Peyer's patch (tissue), 4 donors: Measurements from ENCODE around the gene LUC7L. TPM values are rescaled to one million over a fixed set of nuclear protein-coding genes. Genes with fewer than 3 reads are reported as not detected.

ENCODE experiments used
- DNase-seq, 3 donors: peaks; one replicate each; pipeline ENCODE4 v3.0.0-alpha.2; 2017 to 2019
- H3K27ac ChIP-seq, 4 donors: fragments of 200-600 bp; sonication (generic); one replicate each; pipeline ENCODE4 v1.5.1; 2016 to 2019
- H3K27me3 ChIP-seq, 2 donors: fragments of 200-600 bp; sonication (generic); one replicate each; pipeline ENCODE4 v1.5.1; 2019
- H3K36me3 ChIP-seq, 3 donors: fragments of 200-600 bp; sonication (generic); one replicate each; pipeline ENCODE4 v1.5.1; 2016 to 2019
- H3K4me1 ChIP-seq, 4 donors: fragments of 200-600 bp; sonication (generic); one replicate each; pipeline ENCODE4 v1.5.1; 2016 to 2019
- H3K4me3 ChIP-seq, 4 donors: fragments of 200-600 bp; sonication (generic); 1 replicate in 3 of 4; 2 replicates in 1 of 4; pipeline ENCODE4 v1.5.1; 2016 to 2019; ENCODE audit warnings: mild to moderate bottlenecking in 1 of 4
- H3K9me3 ChIP-seq, 4 donors: fragments of 200-600 bp; sonication (generic); one replicate each; pipeline ENCODE4 v1.5.1; 2016 to 2019; ENCODE audit warnings: mild to moderate bottlenecking in 1 of 4
- POLR2A ChIP-seq, 2 donors: fragments of 450-650 bp; IDR thresholded peaks; one replicate each; pipeline ENCODE4 v1.5.1; 2017; ENCODE audit warnings: antibody characterized with exemption in 2 of 2, mild to moderate bottlenecking in 2 of 2, moderate library complexity in 2 of 2
- total RNA-seq, 4 donors: library from RNA; depleted of rRNA; stranded (reverse); fragments of >200 nt; gene quantifications; one replicate each; pipeline ENCODE4 v1.1.0, GENCODE V29; 2016
- TF ChIP-seq, protein P1 (sequence below), 6 experiments: fragments of 450-650 bp in 4 of 6; fragments of 200-600 bp in 2 of 6; sonication (generic) in 1 of 6; IDR thresholded peaks; one replicate each; pipeline ENCODE4 v1.5.1; 2017 to 2019; ENCODE audit warnings: antibody characterized with exemption in 6 of 6, mild to moderate bottlenecking in 3 of 6, moderate library complexity in 1 of 6

LUC7L gene
- total RNA-seq, 4 donors from 2014 or later, result 87.6 to 440 (median 156) TPM

DNA sequence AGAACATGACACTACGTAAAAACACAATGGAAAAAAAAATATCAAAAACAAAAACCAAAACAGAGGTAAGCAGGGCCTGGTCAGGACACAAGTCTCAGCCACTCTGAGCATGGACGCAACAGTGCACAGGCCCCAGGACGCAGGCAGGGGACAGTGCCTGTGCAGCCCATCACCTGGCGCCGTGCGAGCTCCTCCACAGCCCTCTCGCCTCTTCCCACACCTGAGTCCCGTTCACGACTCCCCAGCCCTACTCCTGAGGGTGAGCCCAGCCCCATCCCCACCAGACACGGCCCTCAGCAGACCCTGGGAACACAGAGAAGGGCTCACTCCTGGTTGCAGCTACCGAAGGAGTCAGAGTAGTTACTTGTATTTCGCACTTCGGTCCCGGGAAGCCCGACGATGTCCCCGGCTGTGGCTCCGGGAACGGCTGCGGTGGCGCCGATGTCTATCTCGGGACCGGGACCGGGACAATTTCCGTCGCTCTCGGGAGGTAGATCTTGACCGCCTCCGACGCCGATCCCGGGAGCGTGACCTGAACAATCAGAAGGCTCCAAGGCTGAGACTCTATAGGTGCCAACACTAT is 39.6 kb downstream of the LUC7L start:
- H3K27me3 ChIP-seq, result no peaks in the 10 kb centered on the region
- H3K4me3 ChIP-seq, result no peak overlapping the region
- TF ChIP-seq, protein P1, sequence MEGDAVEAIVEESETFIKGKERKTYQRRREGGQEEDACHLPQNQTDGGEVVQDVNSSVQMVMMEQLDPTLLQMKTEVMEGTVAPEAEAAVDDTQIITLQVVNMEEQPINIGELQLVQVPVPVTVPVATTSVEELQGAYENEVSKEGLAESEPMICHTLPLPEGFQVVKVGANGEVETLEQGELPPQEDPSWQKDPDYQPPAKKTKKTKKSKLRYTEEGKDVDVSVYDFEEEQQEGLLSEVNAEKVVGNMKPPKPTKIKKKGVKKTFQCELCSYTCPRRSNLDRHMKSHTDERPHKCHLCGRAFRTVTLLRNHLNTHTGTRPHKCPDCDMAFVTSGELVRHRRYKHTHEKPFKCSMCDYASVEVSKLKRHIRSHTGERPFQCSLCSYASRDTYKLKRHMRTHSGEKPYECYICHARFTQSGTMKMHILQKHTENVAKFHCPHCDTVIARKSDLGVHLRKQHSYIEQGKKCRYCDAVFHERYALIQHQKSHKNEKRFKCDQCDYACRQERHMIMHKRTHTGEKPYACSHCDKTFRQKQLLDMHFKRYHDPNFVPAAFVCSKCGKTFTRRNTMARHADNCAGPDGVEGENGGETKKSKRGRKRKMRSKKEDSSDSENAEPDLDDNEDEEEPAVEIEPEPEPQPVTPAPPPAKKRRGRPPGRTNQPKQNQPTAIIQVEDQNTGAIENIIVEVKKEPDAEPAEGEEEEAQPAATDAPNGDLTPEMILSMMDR (IDR thresholded peaks at IDR 0.05), result no peak
- DNase-seq, result no peak
- no peaks in the 10 kb centered on the region for H3K4me1 ChIP-seq
- H3K36me3 ChIP-seq, result peaks cover 0 to 73% (median 0%) of the 10 kb centered on the region in 3 donors
- H3K9me3 ChIP-seq, result no peaks in the 10 kb centered on the region
- no peak overlapping the region for H3K27ac ChIP-seq

DNA sequence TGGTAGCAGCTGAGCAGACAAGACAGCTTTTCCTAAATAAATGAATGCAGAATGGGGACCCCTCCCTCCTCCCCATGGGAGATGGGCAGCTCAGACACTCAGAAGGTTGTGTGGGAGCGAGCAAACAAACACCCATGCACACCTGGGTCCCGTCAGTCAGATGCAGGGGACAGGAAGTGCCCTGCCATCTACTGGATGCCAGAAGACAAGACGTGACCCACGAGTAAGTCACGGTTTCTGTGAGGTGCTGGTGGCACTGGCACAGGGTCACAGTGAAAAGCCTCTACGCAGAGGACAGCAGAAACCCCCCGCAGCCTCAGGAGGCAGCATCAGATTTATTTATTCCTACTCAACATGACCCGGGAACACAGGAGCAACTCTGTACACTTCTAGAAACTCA is 40.6 kb downstream of the LUC7L start:
- Histone ChIP-seq H3K4me3 (no peak overlapping the region), H3K27me3 (no peaks in the 10 kb centered on the region), H3K4me1 (no peaks in the 10 kb centered on the region), H3K9me3 (no peaks in the 10 kb centered on the region), H3K36me3 (peaks cover 0 to 63% (median 0%) of the 10 kb centered on the region in 3 donors), H3K27ac (no peak overlapping the region)
- no peak for DNase-seq
- TF ChIP-seq POLR2A (IDR thresholded peaks at IDR 0.05), result no peak
- TF ChIP-seq, protein P1 (IDR thresholded peaks at IDR 0.05), result peak in 1 of 6 experiments; percentile 7

DNA sequence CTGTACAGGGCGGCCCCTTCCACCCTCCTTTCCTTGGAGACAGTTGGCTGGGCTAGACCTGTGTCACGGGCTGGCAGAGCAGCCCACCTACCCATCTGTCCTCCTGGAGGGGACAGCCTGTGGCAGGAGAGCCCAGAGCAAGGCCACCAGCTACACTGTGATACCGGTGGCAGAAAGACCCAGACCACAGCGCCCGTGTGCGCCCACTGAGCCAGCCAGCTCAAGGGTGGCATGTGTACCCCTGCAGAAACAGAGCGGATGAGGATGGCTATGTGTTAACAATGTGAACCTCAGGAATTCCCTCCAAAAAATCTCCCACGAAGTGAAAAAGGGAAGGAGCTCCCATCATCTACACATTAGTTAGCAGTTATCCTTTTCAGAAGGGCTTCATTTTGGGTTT is 41.9 kb downstream of the LUC7L start:
- H3K4me3 ChIP-seq, result no peak overlapping the region
- TF ChIP-seq, protein P1 (IDR thresholded peaks at IDR 0.05), result no peak
- no peak for TF ChIP-seq POLR2A (IDR thresholded peaks at IDR 0.05)
- no peaks in the 10 kb centered on the region for H3K9me3 ChIP-seq
- H3K27ac ChIP-seq, result no peak overlapping the region
- no peaks in the 10 kb centered on the region for H3K4me1 ChIP-seq
- DNase-seq, result no peak
- no peaks in the 10 kb centered on the region for H3K27me3 ChIP-seq
- H3K36me3 ChIP-seq, result peaks cover 0 to 49% (median 0%) of the 10 kb centered on the region in 3 donors

DNA sequence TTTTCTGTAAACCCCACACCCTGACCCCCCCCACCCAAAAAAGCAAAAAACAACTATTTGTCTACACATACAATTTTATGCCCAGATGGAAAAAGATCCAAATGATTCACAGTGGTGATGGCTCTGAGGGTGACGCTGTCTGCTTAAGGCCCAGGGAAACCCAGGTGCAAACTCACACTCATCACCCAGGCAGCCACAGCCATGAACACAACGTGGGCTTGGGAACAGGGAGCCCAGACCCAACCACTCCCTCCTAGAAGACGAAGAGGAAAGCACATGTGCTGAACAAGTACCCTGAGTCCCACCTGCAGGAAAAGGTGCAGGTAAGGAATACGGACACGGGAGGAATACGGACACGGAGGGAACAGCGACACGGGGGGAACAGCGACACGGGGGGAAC is 43.6 kb downstream of the LUC7L start:
- DNase-seq, result no peak
- H3K4me1 ChIP-seq, result peaks cover 4 to 9% (median 6%) of the 10 kb centered on the region in 4 donors
- peaks cover 0 to 34% (median 0%) of the 10 kb centered on the region in 3 donors for H3K36me3 ChIP-seq
- H3K27me3 ChIP-seq, result peaks cover 0 to 3% of the 10 kb centered on the region in 2 donors
- no peak overlapping the region for H3K4me3 ChIP-seq
- H3K27ac ChIP-seq, result no peak overlapping the region
- H3K9me3 ChIP-seq, result no peaks in the 10 kb centered on the region
- TF ChIP-seq, protein P1 (IDR thresholded peaks at IDR 0.05), result no peak
- no peak for TF ChIP-seq POLR2A (IDR thresholded peaks at IDR 0.05)

DNA sequence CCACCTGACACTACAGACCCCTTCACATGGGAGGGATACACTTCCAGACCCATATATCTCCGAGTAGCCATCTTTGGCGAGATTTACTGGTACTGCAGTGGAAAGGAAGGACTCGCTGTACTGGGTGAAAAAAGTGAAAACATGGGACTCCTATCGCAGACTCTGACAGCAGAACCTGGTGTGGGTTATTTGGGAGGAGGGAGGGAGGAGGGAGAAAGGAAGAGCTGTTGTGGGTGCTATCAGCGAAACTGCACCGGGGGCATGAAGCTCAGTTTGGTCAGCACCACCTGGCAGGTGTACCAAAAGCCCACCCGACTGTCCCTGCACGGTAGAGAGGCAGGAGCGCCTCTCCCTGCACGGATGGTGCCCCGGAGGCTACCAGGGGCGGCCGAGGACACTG is 44.0 kb downstream of the LUC7L start:
- H3K4me3 ChIP-seq, result no peak overlapping the region
- H3K36me3 ChIP-seq, result peaks cover 0 to 29% (median 0%) of the 10 kb centered on the region in 3 donors
- peaks cover 7 to 14% (median 11%) of the 10 kb centered on the region in 4 donors for H3K4me1 ChIP-seq
- no peaks in the 10 kb centered on the region for H3K9me3 ChIP-seq
- H3K27me3 ChIP-seq, result peaks cover 0 to 8% of the 10 kb centered on the region in 2 donors
- DNase-seq, result no peak
- H3K27ac ChIP-seq, result no peak overlapping the region
- TF ChIP-seq POLR2A (IDR thresholded peaks at IDR 0.05), result no peak
- TF ChIP-seq, protein P1 (IDR thresholded peaks at IDR 0.05), result no peak
